PC-3 (cell line): ENCODE measurements around the gene SMIM28. TPM values are rescaled to one million over a fixed set of nuclear protein-coding genes. Genes with fewer than 3 reads are reported as not detected.

Source experiments
- ATAC-seq: fragments of 200-7000 bp; cut with Tn5 transposase; 2 replicates; pipeline ENCODE4 v1.9.1; 2020; ENCODE audit warnings: mild to moderate bottlenecking, moderate library complexity
- BruUV-seq: library from RNA; stranded (reverse); fragments of 400-500 nt; replicated peaks from 2 replicates; lab custom pipeline; 2021; lab: Mats Ljungman, UMichigan
- CTCF ChIA-PET: fragments of 300-600 bp; sonication (Branson Sonifier 250); formaldehyde crosslinking; loops from one replicate; lab custom pipeline; 2022; ENCODE audit warnings: antibody characterized with exemption; lab: Charles Lee
- POLR2A ChIA-PET: fragments of 300-600 bp; sonication (Branson Sonifier 250); formaldehyde crosslinking; loops from one replicate; lab custom pipeline; 2022; ENCODE audit warnings: antibody characterized with exemption; ENCODE audit not compliant: unreplicated experiment; lab: Charles Lee
- DNase-seq: peaks from one replicate; pipeline ENCODE4 v3.0.0-alpha.2; 2015
- H2AFZ ChIP-seq: fragments of 300-600 bp; sonication (generic); 2 replicates; pipeline ENCODE4 v1.6.0; 2016; ENCODE audit warnings: antibody characterized with exemption, low read length
- H3F3A ChIP-seq: fragments of 300-600 bp; sonication (generic); one replicate; pipeline ENCODE4 v1.6.0; 2017; ENCODE audit warnings: antibody characterized with exemption, low read length, control low read depth, mild to moderate bottlenecking; ENCODE audit not compliant: unreplicated experiment
- H3K27ac ChIP-seq: fragments of 300-600 bp; sonication (generic); 2 replicates; pipeline ENCODE4 v1.5.1; 2016; ENCODE audit warnings: mild to moderate bottlenecking, low read length
- H3K27me3 ChIP-seq: fragments of 300-600 bp; sonication (generic); 2 replicates; pipeline ENCODE4 v1.6.1; 2016; ENCODE audit warnings: low read length, mixed read lengths
- H3K36me3 ChIP-seq: fragments of 300-600 bp; sonication (generic); 2 replicates; pipeline ENCODE4 v1.6.1; 2016; ENCODE audit warnings: low read depth, mixed run types, low read length, mixed read lengths
- H3K4me1 ChIP-seq: fragments of 300-600 bp; sonication (generic); 2 replicates; pipeline ENCODE4 v1.5.1; 2016; ENCODE audit warnings: low read length; ENCODE audit not compliant: insufficient read depth
- H3K4me2 ChIP-seq: fragments of 300-600 bp; sonication (generic); 2 replicates; pipeline ENCODE4 v1.6.0; 2016; ENCODE audit warnings: low read length
- H3K4me3 ChIP-seq: fragments of 300-600 bp; sonication (generic); 2 replicates; pipeline ENCODE4 v1.5.1; 2016; ENCODE audit warnings: mild to moderate bottlenecking, low read length, mixed read lengths
- H3K79me2 ChIP-seq: fragments of 300-600 bp; sonication (generic); 2 replicates; pipeline ENCODE4 v1.6.1; 2017; ENCODE audit warnings: low read length, mixed read lengths
- H3K9ac ChIP-seq: fragments of 300-600 bp; sonication (generic); 2 replicates; pipeline ENCODE4 v1.6.0; 2016; ENCODE audit warnings: mild to moderate bottlenecking, low read length
- H3K9me2 ChIP-seq: fragments of 300-600 bp; sonication (generic); replicated peaks from 2 replicates; pipeline ENCODE4 v1.6.1; 2016; ENCODE audit warnings: mixed run types, low read length, mixed read lengths
- H3K9me3 ChIP-seq: fragments of 300-600 bp; sonication (generic); 2 replicates; pipeline ENCODE4 v1.6.1; 2016; ENCODE audit warnings: low read length, mixed read lengths
- H4K20me1 ChIP-seq: fragments of 300-600 bp; sonication (generic); 2 replicates; pipeline ENCODE4 v1.6.1; 2016; ENCODE audit warnings: low read length, mixed read lengths
- EZH2 ChIP-seq: fragments of 300-600 bp; sonication (generic); IDR thresholded peaks from one replicate; pipeline ENCODE4 v1.6.1; 2017; ENCODE audit warnings: antibody characterized with exemption, mild to moderate bottlenecking, low read length; ENCODE audit not compliant: unreplicated experiment
- EZH2phosphoT487 ChIP-seq: fragments of 300-600 bp; sonication (generic); IDR thresholded peaks from 2 replicates; pipeline ENCODE4 v1.6.1; 2018; ENCODE audit warnings: mild to moderate bottlenecking, antibody characterized with exemption, low read length, borderline replicate concordance
- intact Hi-C: fragments of 100-400 bp; cut with micrococcal nuclease; formaldehyde crosslinking; loops from 2 replicates; pipeline ENCODE4 v1.9.0; 2023
- total RNA-seq: library from RNA; depleted of rRNA; stranded (reverse); fragments of >200 nt; gene quantifications from 2 replicates; pipeline ENCODE4 v1.2.3, GENCODE V29; 2014
- TF ChIP-seq, protein P1 (sequence below): fragments of 300-600 bp; sonication (generic); conservative IDR thresholded peaks from 2 replicates; pipeline ENCODE4 v1.5.1; 2017; ENCODE audit warnings: antibody characterized with exemption, low read depth, mild to moderate bottlenecking, low read length

SMIM28 gene
- total RNA-seq, 1 experiment from 2014 or later = not detected

DNA sequence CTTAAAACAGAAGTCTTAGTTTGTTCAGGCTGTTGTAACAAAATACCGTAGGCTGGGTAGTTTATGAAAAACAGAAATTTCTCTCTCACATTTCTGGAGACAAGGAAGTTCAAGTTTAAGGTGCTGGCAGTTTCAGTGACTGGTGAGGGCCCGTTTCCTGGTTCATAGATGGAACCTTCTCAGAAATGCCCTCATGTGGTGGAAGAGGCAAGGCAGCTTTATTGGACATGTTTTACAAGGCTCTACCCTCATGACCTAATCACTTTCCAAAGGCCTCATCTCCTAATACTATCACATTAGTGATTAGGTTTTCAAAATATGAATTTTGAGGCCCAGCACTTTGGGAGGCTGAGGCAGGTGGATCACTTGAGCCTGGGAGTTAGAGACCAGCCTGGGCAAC, 28.7 kb downstream of the SMIM28 start:
- Histone ChIP-seq H3K27me3 (no peaks in the 10 kb centered on the region), H3K9me3 (no peaks in the 10 kb centered on the region), H3F3A (no peaks in the 10 kb centered on the region), H3K79me2 (peaks cover 10% of the 10 kb centered on the region), H3K4me3 (no peak overlapping the region), H3K4me2 (0 out of 2 replicates have a peak overlapping the region, but pooled peaks have one; percentile 83), H3K9me2 (no peaks in the 10 kb centered on the region), H3K27ac (no peak overlapping the region), H2AFZ (no peak overlapping the region), H3K4me1 (peaks cover 36% of the 10 kb centered on the region), H3K36me3 (peaks cover 26% of the 10 kb centered on the region), H4K20me1 (no peaks in the 10 kb centered on the region), H3K9ac (no peak overlapping the region)
- CTCF ChIA-PET = no interaction called here
- TF ChIP-seq EZH2 = no peak
- TF ChIP-seq, protein P1, sequence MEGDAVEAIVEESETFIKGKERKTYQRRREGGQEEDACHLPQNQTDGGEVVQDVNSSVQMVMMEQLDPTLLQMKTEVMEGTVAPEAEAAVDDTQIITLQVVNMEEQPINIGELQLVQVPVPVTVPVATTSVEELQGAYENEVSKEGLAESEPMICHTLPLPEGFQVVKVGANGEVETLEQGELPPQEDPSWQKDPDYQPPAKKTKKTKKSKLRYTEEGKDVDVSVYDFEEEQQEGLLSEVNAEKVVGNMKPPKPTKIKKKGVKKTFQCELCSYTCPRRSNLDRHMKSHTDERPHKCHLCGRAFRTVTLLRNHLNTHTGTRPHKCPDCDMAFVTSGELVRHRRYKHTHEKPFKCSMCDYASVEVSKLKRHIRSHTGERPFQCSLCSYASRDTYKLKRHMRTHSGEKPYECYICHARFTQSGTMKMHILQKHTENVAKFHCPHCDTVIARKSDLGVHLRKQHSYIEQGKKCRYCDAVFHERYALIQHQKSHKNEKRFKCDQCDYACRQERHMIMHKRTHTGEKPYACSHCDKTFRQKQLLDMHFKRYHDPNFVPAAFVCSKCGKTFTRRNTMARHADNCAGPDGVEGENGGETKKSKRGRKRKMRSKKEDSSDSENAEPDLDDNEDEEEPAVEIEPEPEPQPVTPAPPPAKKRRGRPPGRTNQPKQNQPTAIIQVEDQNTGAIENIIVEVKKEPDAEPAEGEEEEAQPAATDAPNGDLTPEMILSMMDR = peak; percentile 34; the same call in 1 of the 2 replicates
- intact Hi-C loops = no loop called here
- DNase-seq = peak; percentile 17
- no peak for ATAC-seq
- POLR2A ChIA-PET = no interaction called here
- BruUV-seq = no TSS peak

DNA sequence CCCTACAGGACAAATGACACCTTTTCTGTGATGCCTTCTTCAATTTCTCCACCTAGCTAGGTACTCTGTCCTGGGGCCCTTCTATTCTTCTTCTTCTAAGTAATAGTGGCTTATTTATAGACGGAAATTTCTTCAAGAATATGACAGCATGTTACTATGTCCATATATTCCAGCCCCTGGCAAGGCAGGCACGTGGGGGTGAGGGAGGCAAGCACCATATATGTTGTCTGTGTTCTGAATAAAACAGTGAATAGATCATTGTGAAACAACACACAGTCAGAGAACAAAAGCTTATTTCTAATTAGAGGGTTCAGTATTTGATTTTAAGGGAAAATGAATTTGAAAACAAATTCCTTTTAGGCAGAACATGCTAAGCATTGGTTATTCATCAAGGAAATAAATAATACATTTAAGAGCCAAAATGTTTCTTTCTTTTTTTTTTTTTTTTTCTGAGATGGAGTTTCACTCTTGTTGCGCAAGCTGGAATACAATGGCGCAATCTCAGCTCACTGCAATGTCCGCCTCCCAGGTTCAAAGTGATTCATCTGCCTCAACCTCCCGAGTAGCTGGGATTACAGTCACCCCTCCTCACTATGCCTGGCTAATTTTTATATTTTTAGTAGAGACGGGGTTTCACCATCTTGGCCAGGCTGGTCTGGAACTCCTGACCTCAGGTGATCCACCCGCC, 32.5 kb downstream of the SMIM28 start:
- intact Hi-C loops = loop anchor here (5.0 kb wide), 2 partner anchors 123 to 293 kb away; no protein-coding TSS in a partner anchor
- Histone ChIP-seq H3F3A (no peaks in the 10 kb centered on the region), H3K27ac (peak overlapping the region; percentile 91)

More for the DNA sequence above, 32.5 kb downstream of the SMIM28 start:
- H3K27me3 ChIP-seq = no peaks in the 10 kb centered on the region
- peaks cover 36% of the 10 kb centered on the region for H3K4me1 ChIP-seq
- no peak for ATAC-seq
- TF ChIP-seq EZH2 = no peak
- no peak for TF ChIP-seq EZH2phosphoT487
- TF ChIP-seq, protein P1 = no peak
- H3K4me3 ChIP-seq = no peak overlapping the region
- POLR2A ChIA-PET = no interaction called here
- H3K4me2 ChIP-seq = peak overlapping the region; percentile 29; the same call in 1 of the 2 replicates
- no peaks in the 10 kb centered on the region for H3K9me2 ChIP-seq
- no peaks in the 10 kb centered on the region for H4K20me1 ChIP-seq
- peaks cover 3% of the 10 kb centered on the region for H3K79me2 ChIP-seq
- BruUV-seq = no TSS peak
- no peak for DNase-seq
- CTCF ChIA-PET = interaction anchor here (1.6 kb wide), 1 partner anchor 294 kb away, joined by 3 read pairs; no protein-coding TSS in a partner anchor
- no peak overlapping the region for H3K9ac ChIP-seq
- no peak overlapping the region for H2AFZ ChIP-seq
- peaks cover 35% of the 10 kb centered on the region for H3K36me3 ChIP-seq
- H3K9me3 ChIP-seq = no peaks in the 10 kb centered on the region
